NB4 (cell line): ENCODE measurements around the gene PGA3.
"Not testable (repeated sequence)": the region's sequence is repeated elsewhere in the genome, so short reads cannot be mapped to it uniquely, and the experiment has no call there.

Source experiments
- MYC ChIP-seq: IDR thresholded peaks from 2 replicates; pipeline ENCODE4 v1.6.1; 2011; ENCODE audit warnings: low read depth, low read length
- POLR2A ChIP-seq: IDR thresholded peaks from 2 replicates; pipeline ENCODE4 v1.6.1; 2011; ENCODE audit warnings: mild to moderate bottlenecking; ENCODE audit not compliant: insufficient read length; ENCODE audit errors: extremely low read depth
- TF ChIP-seq, protein P1 (sequence below): IDR thresholded peaks from one replicate; pipeline ENCODE4 v1.5.1; 2012; ENCODE audit warnings: low read depth, low read length

- TF ChIP-seq, protein P1, sequence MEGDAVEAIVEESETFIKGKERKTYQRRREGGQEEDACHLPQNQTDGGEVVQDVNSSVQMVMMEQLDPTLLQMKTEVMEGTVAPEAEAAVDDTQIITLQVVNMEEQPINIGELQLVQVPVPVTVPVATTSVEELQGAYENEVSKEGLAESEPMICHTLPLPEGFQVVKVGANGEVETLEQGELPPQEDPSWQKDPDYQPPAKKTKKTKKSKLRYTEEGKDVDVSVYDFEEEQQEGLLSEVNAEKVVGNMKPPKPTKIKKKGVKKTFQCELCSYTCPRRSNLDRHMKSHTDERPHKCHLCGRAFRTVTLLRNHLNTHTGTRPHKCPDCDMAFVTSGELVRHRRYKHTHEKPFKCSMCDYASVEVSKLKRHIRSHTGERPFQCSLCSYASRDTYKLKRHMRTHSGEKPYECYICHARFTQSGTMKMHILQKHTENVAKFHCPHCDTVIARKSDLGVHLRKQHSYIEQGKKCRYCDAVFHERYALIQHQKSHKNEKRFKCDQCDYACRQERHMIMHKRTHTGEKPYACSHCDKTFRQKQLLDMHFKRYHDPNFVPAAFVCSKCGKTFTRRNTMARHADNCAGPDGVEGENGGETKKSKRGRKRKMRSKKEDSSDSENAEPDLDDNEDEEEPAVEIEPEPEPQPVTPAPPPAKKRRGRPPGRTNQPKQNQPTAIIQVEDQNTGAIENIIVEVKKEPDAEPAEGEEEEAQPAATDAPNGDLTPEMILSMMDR, result not testable (repeated sequence)
- TF ChIP-seq POLR2A, MYC: not testable (repeated sequence)
Measured at GRCh38 chr11:61250796-61251765, 47.8 kb downstream of the PGA3 start.
